Ishikawa (cell line): Measurements from ENCODE around the gene INHBC.

Experiments
- CEBPB ChIP-seq: IDR thresholded peaks from 2 replicates; pipeline ENCODE4 v1.6.1; 2012
- CREB1 ChIP-seq: IDR thresholded peaks from 2 replicates; pipeline ENCODE4 v1.6.1; 2012; ENCODE audit warnings: low read depth
- EGR1 ChIP-seq: IDR thresholded peaks from 2 replicates; pipeline ENCODE4 v1.6.1; 2012
- EP300 ChIP-seq: IDR thresholded peaks from 2 replicates; pipeline ENCODE4 v1.6.1; 2012; ENCODE audit warnings: borderline replicate concordance
- FOXM1 ChIP-seq: IDR thresholded peaks from 2 replicates; pipeline ENCODE4 v1.6.1; 2012; ENCODE audit warnings: low read depth, borderline replicate concordance
- MAX ChIP-seq: IDR thresholded peaks from 2 replicates; pipeline ENCODE4 v1.6.1; 2012
- NFIC ChIP-seq: IDR thresholded peaks from 2 replicates; pipeline ENCODE4 v1.6.1; 2012
- TCF12 ChIP-seq: IDR thresholded peaks from 2 replicates; pipeline ENCODE4 v1.6.1; 2012; ENCODE audit warnings: low read depth
- YY1 ChIP-seq: IDR thresholded peaks from 2 replicates; pipeline ENCODE4 v1.6.1; 2012; ENCODE audit warnings: low read depth
- ZBTB7A ChIP-seq: IDR thresholded peaks from 2 replicates; pipeline ENCODE4 v1.6.1; 2012; ENCODE audit warnings: low read depth
- TF ChIP-seq, protein P1 (sequence below): IDR thresholded peaks from 2 replicates; pipeline ENCODE4 v1.6.1; 2012
- TF ChIP-seq, protein P2 (sequence below): IDR thresholded peaks from 2 replicates; pipeline ENCODE4 v1.6.1; 2012; ENCODE audit warnings: low read depth, mild to moderate bottlenecking

- no peak for TF ChIP-seq TCF12
- TF ChIP-seq CEBPB = no peak
- TF ChIP-seq CREB1 = no peak
- TF ChIP-seq, protein P1, sequence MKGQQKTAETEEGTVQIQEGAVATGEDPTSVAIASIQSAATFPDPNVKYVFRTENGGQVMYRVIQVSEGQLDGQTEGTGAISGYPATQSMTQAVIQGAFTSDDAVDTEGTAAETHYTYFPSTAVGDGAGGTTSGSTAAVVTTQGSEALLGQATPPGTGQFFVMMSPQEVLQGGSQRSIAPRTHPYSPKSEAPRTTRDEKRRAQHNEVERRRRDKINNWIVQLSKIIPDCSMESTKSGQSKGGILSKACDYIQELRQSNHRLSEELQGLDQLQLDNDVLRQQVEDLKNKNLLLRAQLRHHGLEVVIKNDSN = no peak
- no peak for TF ChIP-seq EGR1
- no peak for TF ChIP-seq NFIC
- TF ChIP-seq, protein P2, sequence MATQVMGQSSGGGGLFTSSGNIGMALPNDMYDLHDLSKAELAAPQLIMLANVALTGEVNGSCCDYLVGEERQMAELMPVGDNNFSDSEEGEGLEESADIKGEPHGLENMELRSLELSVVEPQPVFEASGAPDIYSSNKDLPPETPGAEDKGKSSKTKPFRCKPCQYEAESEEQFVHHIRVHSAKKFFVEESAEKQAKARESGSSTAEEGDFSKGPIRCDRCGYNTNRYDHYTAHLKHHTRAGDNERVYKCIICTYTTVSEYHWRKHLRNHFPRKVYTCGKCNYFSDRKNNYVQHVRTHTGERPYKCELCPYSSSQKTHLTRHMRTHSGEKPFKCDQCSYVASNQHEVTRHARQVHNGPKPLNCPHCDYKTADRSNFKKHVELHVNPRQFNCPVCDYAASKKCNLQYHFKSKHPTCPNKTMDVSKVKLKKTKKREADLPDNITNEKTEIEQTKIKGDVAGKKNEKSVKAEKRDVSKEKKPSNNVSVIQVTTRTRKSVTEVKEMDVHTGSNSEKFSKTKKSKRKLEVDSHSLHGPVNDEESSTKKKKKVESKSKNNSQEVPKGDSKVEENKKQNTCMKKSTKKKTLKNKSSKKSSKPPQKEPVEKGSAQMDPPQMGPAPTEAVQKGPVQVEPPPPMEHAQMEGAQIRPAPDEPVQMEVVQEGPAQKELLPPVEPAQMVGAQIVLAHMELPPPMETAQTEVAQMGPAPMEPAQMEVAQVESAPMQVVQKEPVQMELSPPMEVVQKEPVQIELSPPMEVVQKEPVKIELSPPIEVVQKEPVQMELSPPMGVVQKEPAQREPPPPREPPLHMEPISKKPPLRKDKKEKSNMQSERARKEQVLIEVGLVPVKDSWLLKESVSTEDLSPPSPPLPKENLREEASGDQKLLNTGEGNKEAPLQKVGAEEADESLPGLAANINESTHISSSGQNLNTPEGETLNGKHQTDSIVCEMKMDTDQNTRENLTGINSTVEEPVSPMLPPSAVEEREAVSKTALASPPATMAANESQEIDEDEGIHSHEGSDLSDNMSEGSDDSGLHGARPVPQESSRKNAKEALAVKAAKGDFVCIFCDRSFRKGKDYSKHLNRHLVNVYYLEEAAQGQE = no peak
- no peak for TF ChIP-seq EP300
- TF ChIP-seq MAX = no peak
- TF ChIP-seq ZBTB7A = no peak
- no peak for TF ChIP-seq FOXM1
- no peak for TF ChIP-seq YY1
These were observed 54.6 kb downstream of the INHBC start for GRCh38 chr12:57489157-57489641.
